OCI-LY7 (cell line): ENCODE results near the gene TMC4.

Experiments used
- EZH2phosphoT487 ChIP-seq: fragments of 200-600 bp; sonication (generic); IDR thresholded peaks from 2 replicates; pipeline ENCODE4 v1.6.1; 2018; ENCODE audit warnings: low read depth, borderline replicate concordance, mild to moderate bottlenecking, mixed run types, antibody characterized with exemption, low read length, moderate library complexity, mixed read lengths
- TF ChIP-seq, protein P1 (sequence below): fragments of 200-600 bp; sonication (generic); conservative IDR thresholded peaks from 2 replicates; pipeline ENCODE4 v1.5.1; 2014; ENCODE audit warnings: mild to moderate bottlenecking, antibody characterized with exemption, low read length, moderate library complexity, mixed read lengths

DNA sequence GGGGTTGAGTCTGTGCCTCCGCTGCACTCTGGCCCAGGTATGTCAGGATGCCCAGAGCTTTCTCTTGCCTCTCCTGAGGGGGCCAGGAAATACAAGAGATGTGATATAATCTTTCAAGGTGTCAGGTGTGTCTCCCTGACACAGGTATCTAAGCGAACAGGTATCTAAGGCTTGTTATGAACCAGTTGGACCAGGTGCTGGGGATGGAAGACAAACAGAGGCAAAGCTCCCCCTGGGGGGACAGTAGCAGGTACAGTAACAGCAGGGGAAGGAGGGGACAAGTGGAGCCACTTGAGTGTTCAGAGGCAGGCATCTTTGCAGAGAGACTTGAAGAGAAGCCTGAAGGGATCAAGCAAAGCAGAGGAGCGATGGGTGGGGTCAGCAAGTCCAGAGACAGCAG lies 16.0 kb downstream of the TMC4 start:
- TF ChIP-seq, protein P1, sequence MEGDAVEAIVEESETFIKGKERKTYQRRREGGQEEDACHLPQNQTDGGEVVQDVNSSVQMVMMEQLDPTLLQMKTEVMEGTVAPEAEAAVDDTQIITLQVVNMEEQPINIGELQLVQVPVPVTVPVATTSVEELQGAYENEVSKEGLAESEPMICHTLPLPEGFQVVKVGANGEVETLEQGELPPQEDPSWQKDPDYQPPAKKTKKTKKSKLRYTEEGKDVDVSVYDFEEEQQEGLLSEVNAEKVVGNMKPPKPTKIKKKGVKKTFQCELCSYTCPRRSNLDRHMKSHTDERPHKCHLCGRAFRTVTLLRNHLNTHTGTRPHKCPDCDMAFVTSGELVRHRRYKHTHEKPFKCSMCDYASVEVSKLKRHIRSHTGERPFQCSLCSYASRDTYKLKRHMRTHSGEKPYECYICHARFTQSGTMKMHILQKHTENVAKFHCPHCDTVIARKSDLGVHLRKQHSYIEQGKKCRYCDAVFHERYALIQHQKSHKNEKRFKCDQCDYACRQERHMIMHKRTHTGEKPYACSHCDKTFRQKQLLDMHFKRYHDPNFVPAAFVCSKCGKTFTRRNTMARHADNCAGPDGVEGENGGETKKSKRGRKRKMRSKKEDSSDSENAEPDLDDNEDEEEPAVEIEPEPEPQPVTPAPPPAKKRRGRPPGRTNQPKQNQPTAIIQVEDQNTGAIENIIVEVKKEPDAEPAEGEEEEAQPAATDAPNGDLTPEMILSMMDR, result no peak
- no peak for TF ChIP-seq EZH2phosphoT487
